GM21717 (cell line): ENCODE results near the gene COL4A1.

Experiments
- ATAC-seq: cut with Tn5 transposase; IDR thresholded peaks from one replicate; pipeline ENCODE4 v1.9.1; 2021; ENCODE audit warnings: mild to moderate bottlenecking, moderate library complexity; ENCODE audit not compliant: unreplicated experiment

Gene COL4A1

GRCh38 chr13:110276553-110276950 lies 30.4 kb downstream of the COL4A1 start:
- ATAC-seq = no peak

- ATAC-seq = no peak
These were observed 30.9 kb downstream of the COL4A1 start for GRCh38 chr13:110275931-110276552.

GRCh38 chr13:110274687-110275086 lies 32.3 kb downstream of the COL4A1 start:
- ATAC-seq = no peak

GRCh38 chr13:110273254-110273653 lies 33.7 kb downstream of the COL4A1 start:
- no peak for ATAC-seq

- ATAC-seq = no peak
These were observed 34.3 kb downstream of the COL4A1 start for GRCh38 chr13:110272651-110273050.

- no peak for ATAC-seq
These were observed 34.7 kb downstream of the COL4A1 start for GRCh38 chr13:110272227-110272626.

- ATAC-seq = no peak
These were observed 35.6 kb downstream of the COL4A1 start for GRCh38 chr13:110271313-110271712.

GRCh38 chr13:110270507-110270906 lies 36.5 kb downstream of the COL4A1 start:
- ATAC-seq = no peak

- no peak for ATAC-seq
These were observed 37.3 kb downstream of the COL4A1 start for GRCh38 chr13:110269509-110270185.

- ATAC-seq = no peak
These were observed 38.3 kb downstream of the COL4A1 start for GRCh38 chr13:110268576-110269185.

- ATAC-seq = no peak
These were observed 38.9 kb downstream of the COL4A1 start for GRCh38 chr13:110268061-110268460.

- no peak for ATAC-seq
These were observed 40.0 kb downstream of the COL4A1 start for GRCh38 chr13:110266983-110267382.

- no peak for ATAC-seq
These were observed 40.5 kb downstream of the COL4A1 start for GRCh38 chr13:110266431-110266809.

- no peak for ATAC-seq
These were observed 41.1 kb downstream of the COL4A1 start for GRCh38 chr13:110265682-110266430.

- ATAC-seq = no peak
These were observed 41.6 kb downstream of the COL4A1 start for GRCh38 chr13:110265341-110265681.

GRCh38 chr13:110264685-110265275 lies 42.2 kb downstream of the COL4A1 start:
- no peak for ATAC-seq

GRCh38 chr13:110263888-110264287 lies 43.1 kb downstream of the COL4A1 start:
- no peak for ATAC-seq

GRCh38 chr13:110263404-110263803 lies 43.6 kb downstream of the COL4A1 start:
- no peak for ATAC-seq

- no peak for ATAC-seq
These were observed 44.3 kb downstream of the COL4A1 start for GRCh38 chr13:110262508-110263291.

GRCh38 chr13:110262082-110262436 lies 44.9 kb downstream of the COL4A1 start:
- no peak for ATAC-seq
